GM12892 (cell line): ENCODE data around the gene IL1A.

Experiments
- POLR2A ChIP-seq: IDR thresholded peaks from 2 replicates; pipeline ENCODE4 v1.6.1; 2011; ENCODE audit warnings: low read depth, low read length, control low read depth
- POLR2AphosphoS5 ChIP-seq: IDR thresholded peaks from 2 replicates; pipeline ENCODE4 v1.6.1; 2011; ENCODE audit warnings: low read depth, low read length, control low read depth
- TAF1 ChIP-seq: IDR thresholded peaks from 2 replicates; pipeline ENCODE4 v1.6.1; 2011; ENCODE audit warnings: low read depth, mild to moderate bottlenecking, control low read depth, low read length, borderline replicate concordance

GRCh38 chr2:112791693-112792230 is 7.5 kb upstream of the IL1A start:
- TF ChIP-seq TAF1 (no peak), POLR2A (no peak), POLR2AphosphoS5 (no peak)
